GM10266 (cell line): Measurements from ENCODE around the gene FHL3.

ENCODE experiments used
- DNase-seq: peaks from one replicate; pipeline ENCODE4 v3.0.0; 2012; ENCODE audit errors: extremely low spot score
- TF ChIP-seq, protein P1 (sequence below): IDR thresholded peaks from 2 replicates; pipeline ENCODE4 v1.5.1; 2012; ENCODE audit warnings: mild to moderate bottlenecking, low read depth; ENCODE audit not compliant: control insufficient read depth, insufficient read depth; ENCODE audit errors: missing control alignments

The FHL3 gene

DNA sequence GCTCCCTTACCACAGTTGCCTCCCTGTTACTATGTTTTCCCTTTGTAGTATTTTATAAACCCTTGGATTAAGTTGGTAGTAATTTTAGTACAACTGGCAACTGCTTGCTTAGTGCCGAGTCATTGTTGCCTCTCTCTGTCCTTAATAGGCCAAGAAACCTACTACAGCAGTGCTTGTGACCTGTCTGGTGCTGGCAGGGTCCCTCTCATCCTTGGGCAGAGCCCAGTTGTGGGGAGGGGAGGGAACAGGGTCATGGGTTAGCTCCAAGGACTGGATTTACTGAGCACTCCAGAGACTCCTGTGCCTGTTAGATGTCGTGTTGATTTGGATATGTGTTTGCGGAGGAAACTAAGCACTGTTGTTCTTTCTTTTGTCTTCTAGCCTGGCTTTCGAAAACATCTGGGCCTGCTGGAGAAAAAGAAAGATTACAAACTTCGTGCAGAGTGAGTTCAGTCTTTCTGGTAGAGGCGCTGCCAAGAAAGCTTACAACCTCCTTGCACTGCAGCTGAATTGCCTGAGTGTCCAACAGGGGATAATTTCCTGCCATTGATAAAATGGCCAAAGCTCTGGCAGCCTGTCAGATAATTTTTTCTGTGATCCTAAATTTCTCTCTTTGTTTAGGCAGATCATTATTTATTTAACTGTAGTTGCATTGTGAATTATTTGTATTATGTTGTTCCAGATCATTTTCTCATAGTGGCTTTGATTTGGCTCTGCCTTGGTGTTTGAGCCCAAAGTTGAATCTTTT, 10.8 kb upstream of the FHL3 start:
- TF ChIP-seq, protein P1, sequence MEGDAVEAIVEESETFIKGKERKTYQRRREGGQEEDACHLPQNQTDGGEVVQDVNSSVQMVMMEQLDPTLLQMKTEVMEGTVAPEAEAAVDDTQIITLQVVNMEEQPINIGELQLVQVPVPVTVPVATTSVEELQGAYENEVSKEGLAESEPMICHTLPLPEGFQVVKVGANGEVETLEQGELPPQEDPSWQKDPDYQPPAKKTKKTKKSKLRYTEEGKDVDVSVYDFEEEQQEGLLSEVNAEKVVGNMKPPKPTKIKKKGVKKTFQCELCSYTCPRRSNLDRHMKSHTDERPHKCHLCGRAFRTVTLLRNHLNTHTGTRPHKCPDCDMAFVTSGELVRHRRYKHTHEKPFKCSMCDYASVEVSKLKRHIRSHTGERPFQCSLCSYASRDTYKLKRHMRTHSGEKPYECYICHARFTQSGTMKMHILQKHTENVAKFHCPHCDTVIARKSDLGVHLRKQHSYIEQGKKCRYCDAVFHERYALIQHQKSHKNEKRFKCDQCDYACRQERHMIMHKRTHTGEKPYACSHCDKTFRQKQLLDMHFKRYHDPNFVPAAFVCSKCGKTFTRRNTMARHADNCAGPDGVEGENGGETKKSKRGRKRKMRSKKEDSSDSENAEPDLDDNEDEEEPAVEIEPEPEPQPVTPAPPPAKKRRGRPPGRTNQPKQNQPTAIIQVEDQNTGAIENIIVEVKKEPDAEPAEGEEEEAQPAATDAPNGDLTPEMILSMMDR: no peak
- DNase-seq: no peak

DNA sequence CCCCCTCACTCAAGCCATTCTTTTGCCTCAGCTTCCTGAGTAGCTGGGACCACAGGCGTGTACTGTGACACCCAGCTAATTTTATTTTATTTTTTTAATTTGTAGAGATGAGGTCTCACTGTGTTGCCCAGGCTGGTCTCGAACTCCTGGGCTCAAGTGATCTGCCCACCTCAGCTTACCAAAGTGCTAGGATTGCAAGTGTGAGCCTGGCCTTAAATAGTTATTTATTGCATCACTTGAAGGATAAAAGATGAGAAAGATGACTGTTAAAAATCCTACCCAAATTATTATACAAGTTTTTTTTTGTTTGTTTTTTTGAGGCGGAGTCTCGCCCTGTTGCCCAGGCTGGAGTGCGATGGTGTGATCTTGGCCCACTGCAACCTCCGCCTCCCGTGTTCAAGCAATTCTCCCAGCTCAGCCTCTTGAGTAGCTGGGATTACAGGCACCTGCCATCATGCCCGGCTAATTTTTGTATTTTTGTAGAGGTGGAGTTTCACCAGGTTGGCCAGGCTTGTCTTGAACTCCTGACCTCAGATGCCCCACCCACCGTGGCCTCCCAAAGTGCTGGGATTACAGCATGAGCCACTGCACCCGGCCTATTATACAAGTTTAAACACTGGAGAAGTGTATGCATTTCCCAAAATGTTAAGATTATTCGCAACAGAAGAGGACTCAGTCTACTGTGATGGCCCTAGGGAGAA, 9.6 kb upstream of the FHL3 start:
- TF ChIP-seq, protein P1: no peak
- no peak for DNase-seq

DNA sequence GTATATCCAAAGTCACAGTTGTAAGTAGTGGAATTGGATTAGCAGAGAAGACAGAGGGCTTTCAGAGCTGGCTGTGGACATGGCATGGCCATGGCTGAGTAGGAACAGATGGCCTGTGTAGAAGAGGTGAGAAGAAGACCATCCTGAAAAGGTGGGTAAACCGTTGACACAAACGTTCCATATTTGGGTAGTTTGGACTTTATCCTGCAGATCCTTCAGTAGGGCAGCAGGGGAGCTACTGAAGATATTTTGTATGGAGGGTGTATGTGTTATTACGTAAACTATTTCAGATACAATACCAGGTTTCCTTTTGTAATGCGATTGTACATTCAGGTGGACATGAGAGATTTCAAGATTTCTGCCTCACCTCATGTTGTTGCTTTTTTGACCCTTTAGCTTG, 8.9 kb upstream of the FHL3 start:
- TF ChIP-seq, protein P1: no peak
- no peak for DNase-seq

DNA sequence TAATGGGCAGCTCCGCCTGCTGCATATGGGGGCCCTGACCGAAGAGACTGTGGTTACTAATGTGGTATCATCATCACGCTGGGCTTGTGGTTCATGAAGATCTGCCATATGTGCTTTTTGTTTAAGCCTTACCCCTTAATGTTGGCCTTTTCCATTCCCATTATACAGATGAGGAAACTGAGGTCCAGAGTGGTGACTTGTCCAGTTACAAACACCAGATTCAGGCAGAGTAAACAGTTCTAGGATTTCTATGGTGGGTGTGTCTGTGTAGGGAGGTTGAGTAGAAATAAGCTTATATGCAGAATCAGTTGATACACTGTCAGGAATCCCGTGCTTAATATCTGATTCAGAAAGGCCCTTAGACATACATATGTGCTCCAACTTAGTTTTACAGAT, 7.9 kb upstream of the FHL3 start:
- DNase-seq: no peak
- TF ChIP-seq, protein P1: no peak

DNA sequence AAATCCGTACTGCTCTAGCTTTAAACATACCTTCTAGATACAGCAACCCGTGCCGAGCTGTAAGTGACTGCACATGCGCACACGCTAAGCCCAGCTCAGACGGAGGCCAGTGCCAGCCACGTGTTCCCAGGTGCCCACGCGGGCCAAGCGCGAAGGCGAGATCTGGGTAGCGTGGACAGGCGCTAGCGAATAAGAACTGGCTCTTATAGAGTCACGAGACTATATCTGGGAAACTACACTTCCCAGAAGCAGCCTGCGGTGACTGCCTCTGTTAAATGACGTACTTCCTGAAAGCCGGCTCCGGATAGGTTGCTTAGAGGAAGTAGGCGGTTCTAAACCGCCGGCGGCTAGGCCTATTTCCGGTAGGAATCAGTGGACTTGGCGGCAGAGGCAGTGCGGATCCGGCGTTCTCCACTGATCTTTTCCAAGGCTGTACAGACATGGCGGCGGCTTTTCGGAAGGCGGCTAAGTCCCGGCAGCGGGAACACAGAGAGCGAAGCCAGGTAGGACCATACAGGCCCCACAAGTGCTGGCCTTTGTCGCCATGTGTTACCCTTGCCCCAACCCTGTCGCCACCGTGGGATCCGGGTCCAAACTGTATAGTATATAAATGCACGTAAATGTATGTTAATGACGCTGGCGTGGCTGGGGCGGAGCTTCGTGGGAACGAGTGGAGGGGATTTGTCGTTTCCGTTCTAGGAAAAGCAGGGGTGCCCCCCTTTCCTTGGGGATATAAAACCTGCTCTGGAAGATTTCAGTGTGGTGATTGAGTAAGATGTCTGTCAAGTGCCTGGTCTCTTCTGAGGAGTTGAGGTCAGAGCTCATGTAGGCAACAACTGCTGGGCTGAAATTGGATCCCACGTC, 7.3 kb upstream of the FHL3 start, which contains the start of gene UTP11:
Gene UTP11, plus strand, starts transcription at position 372 of the 864 bp plus-strand sequence. Its CDS starts 69 bp downstream, at position 441.
- TF ChIP-seq, protein P1: no peak
- peak; percentile 93 for DNase-seq

DNA sequence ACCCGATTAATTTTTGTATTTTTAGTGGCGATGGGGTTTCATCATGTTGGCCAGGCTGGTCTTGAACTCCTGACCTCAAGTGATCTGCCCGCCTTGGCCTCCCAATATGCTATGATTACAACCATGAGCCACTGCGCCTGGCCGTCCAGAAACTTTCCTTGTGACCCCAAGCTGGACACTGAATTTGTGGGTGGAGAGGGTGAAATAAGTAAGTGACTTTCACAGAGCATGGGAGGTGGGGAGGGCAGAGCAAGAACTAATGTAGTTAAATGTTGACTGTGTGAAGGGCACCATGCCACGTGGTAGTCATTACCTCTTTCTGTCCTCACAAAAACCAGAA, 4.5 kb upstream of the FHL3 start:
- TF ChIP-seq, protein P1: no peak
- DNase-seq: no peak
